GM23338 (cell line): ENCODE results near the gene RBMS2. TPM values are rescaled to one million over a fixed set of nuclear protein-coding genes. Genes with fewer than 3 reads are reported as not detected.

ENCODE experiments used
- ATAC-seq: fragments of 200-7000 bp; cut with Tn5 transposase; 3 replicates; pipeline ENCODE4 v1.9.1; 2020
- DNase-seq: peaks from one replicate; pipeline ENCODE4 v3.0.0-alpha.2; 2015; ENCODE audit warnings: low spot score
- H2AFZ ChIP-seq: fragments of 200-600 bp; sonication (generic); 2 replicates; pipeline ENCODE4 v1.8.0; 2016; ENCODE audit warnings: antibody characterized with exemption, mild to moderate bottlenecking, moderate library complexity
- H3F3A ChIP-seq: fragments of 200-600 bp; sonication (generic); replicated peaks from 2 replicates; pipeline ENCODE4 v1.8.0; 2017; ENCODE audit warnings: antibody characterized with exemption, mixed run types, low read depth
- H3K27ac ChIP-seq: fragments of 200-600 bp; sonication (generic); 2 replicates; pipeline ENCODE4 v1.6.1; 2016; ENCODE audit warnings: low read depth
- H3K27me3 ChIP-seq: fragments of 200-600 bp; sonication (generic); 2 replicates; pipeline ENCODE4 v1.8.0; 2016; ENCODE audit warnings: mild to moderate bottlenecking, mixed run types, moderate library complexity; ENCODE audit not compliant: insufficient read depth
- H3K36me3 ChIP-seq: fragments of 200-600 bp; sonication (generic); 2 replicates; pipeline ENCODE4 v1.8.0; 2016; ENCODE audit warnings: mild to moderate bottlenecking; ENCODE audit not compliant: insufficient read depth
- H3K4me1 ChIP-seq: fragments of 200-600 bp; sonication (generic); 2 replicates; pipeline ENCODE4 v1.8.0; 2016; ENCODE audit warnings: mild to moderate bottlenecking, moderate library complexity; ENCODE audit not compliant: insufficient read depth
- H3K4me2 ChIP-seq: fragments of 200-600 bp; sonication (generic); 2 replicates; pipeline ENCODE4 v1.7.1; 2017; ENCODE audit warnings: mixed run types
- H3K4me3 ChIP-seq: fragments of 200-600 bp; sonication (generic); 2 replicates; pipeline ENCODE4 v1.6.1; 2016; ENCODE audit warnings: mixed run types
- H3K79me2 ChIP-seq: fragments of 200-600 bp; sonication (generic); replicated peaks from 2 replicates; pipeline ENCODE4 v1.8.0; 2017; ENCODE audit warnings: mild to moderate bottlenecking; ENCODE audit not compliant: insufficient read depth
- H3K9me2 ChIP-seq: fragments of 200-600 bp; sonication (generic); 2 replicates; pipeline ENCODE4 v1.8.0; 2017; ENCODE audit not compliant: insufficient read depth
- H4K20me1 ChIP-seq: fragments of 200-600 bp; sonication (generic); replicated peaks from 2 replicates; pipeline ENCODE4 v1.8.0; 2017; ENCODE audit warnings: mild to moderate bottlenecking; ENCODE audit not compliant: insufficient read depth
- H3K27ac Mint-ChIP-seq: 2 replicates; pipeline ENCODE4 v1.8.0; 2020; ENCODE audit warnings: inconsistent platforms, mild to moderate bottlenecking, moderate library complexity, mixed read lengths
- H3K27me3 Mint-ChIP-seq: 3 replicates; pipeline ENCODE4 v1.8.0; 2022; ENCODE audit warnings: low read depth, mild to moderate bottlenecking, moderate library complexity, mixed read lengths, inconsistent platforms; ENCODE audit not compliant: insufficient read depth, poor library complexity
- H3K36me3 Mint-ChIP-seq: 3 replicates; pipeline ENCODE4 v1.8.0; 2021; ENCODE audit warnings: low read depth, mild to moderate bottlenecking, inconsistent platforms, moderate library complexity, mixed read lengths
- H3K4me1 Mint-ChIP-seq: 3 replicates; pipeline ENCODE4 v1.8.0; 2020; ENCODE audit warnings: mild to moderate bottlenecking, inconsistent platforms, mixed read lengths
- H3K4me3 Mint-ChIP-seq: 3 replicates; pipeline ENCODE4 v1.8.0; 2021; ENCODE audit warnings: moderate library complexity, mild to moderate bottlenecking, inconsistent platforms, mixed read lengths
- H3K9me3 Mint-ChIP-seq: 3 replicates; pipeline ENCODE4 v1.8.0; 2020; ENCODE audit warnings: moderate library complexity, mild to moderate bottlenecking, inconsistent platforms, mixed read lengths
- CREB1 ChIP-seq: fragments of 250-450 bp; sonication (Bioruptor Pico); IDR thresholded peaks from 2 replicates; pipeline ENCODE4 v1.5.0; 2020; ENCODE audit warnings: low read depth, mild to moderate bottlenecking, moderate library complexity
- CTCF ChIP-seq, 2 experiments: fragments of 200-600 bp in 1 of 2; sonication (generic) in 1 of 2; conservative IDR thresholded peaks; 2 replicates each; pipeline versions ENCODE4 v1.5.1 to v1.6.1; 2016 to 2017; ENCODE audit warnings: antibody characterized with exemption in 2 of 2, low read depth in 2 of 2, mild to moderate bottlenecking in 2 of 2, moderate library complexity in 1 of 2
- polyA plus RNA-seq: library from polyadenylated mRNA; unstranded; fragments of >200 nt; fragmentation: Nextera tagmentation; extraction: Ambion mirVana; gene quantifications from 2 replicates; pipeline ENCODE4 v1.2.1, GENCODE V29; 2016
- total RNA-seq: library from RNA; depleted of rRNA; stranded (reverse); fragments of >200 nt; shearing (Covaris generic); gene quantifications from 2 replicates; pipeline ENCODE4 v1.2.3, GENCODE V29; 2014
- TF ChIP-seq, protein P1 (sequence below): fragments of 250-450 bp; sonication (Bioruptor Pico); IDR thresholded peaks from 2 replicates; pipeline ENCODE4 v1.5.0; 2020; ENCODE audit warnings: mild to moderate bottlenecking, moderate library complexity

The RBMS2 gene
- total and polyA plus RNA-seq, 2 experiments from 2014 or later = 9.2 to 16.8 TPM

- ATAC-seq = peak; percentile 66
These were observed 68.7 kb downstream of the RBMS2 start for GRCh38 chr12:56590237-56590830.

More at GRCh38 chr12:56590237-56590830, 68.7 kb downstream of the RBMS2 start:
- Histone ChIP-seq H3K27ac (peak overlapping the region; percentile 30; the same call in 1 of the 2 replicates), H3K9me2 (no peaks in the 10 kb centered on the region), H3K27me3 (no peaks in the 10 kb centered on the region), H3K4me3 (no peak overlapping the region), H3F3A (0 out of 2 replicates have a peak, but pooled peaks cover 10% of the 10 kb centered on the region), H3K4me1 (peaks cover 37% of the 10 kb centered on the region), H3K36me3 (no peaks in the 10 kb centered on the region), H4K20me1 (0 out of 2 replicates have a peak, but pooled peaks cover 2% of the 10 kb centered on the region), H3K79me2 (no peaks in the 10 kb centered on the region), H3K4me2 (no peak overlapping the region), H2AFZ (no peak overlapping the region)
- H3K27me3 Mint-ChIP-seq = peaks cover 7% of the 10 kb centered on the region
- H3K4me1 Mint-ChIP-seq = peaks cover 49% of the 10 kb centered on the region
- no peak overlapping the region for H3K27ac Mint-ChIP-seq
- peak; percentile 60 to 76 for TF ChIP-seq CTCF (conservative IDR thresholded peaks at IDR 0.05; ENCODE audit: low read depth in 2 of 2)
- TF ChIP-seq CREB1 = no peak
- TF ChIP-seq, protein P1, sequence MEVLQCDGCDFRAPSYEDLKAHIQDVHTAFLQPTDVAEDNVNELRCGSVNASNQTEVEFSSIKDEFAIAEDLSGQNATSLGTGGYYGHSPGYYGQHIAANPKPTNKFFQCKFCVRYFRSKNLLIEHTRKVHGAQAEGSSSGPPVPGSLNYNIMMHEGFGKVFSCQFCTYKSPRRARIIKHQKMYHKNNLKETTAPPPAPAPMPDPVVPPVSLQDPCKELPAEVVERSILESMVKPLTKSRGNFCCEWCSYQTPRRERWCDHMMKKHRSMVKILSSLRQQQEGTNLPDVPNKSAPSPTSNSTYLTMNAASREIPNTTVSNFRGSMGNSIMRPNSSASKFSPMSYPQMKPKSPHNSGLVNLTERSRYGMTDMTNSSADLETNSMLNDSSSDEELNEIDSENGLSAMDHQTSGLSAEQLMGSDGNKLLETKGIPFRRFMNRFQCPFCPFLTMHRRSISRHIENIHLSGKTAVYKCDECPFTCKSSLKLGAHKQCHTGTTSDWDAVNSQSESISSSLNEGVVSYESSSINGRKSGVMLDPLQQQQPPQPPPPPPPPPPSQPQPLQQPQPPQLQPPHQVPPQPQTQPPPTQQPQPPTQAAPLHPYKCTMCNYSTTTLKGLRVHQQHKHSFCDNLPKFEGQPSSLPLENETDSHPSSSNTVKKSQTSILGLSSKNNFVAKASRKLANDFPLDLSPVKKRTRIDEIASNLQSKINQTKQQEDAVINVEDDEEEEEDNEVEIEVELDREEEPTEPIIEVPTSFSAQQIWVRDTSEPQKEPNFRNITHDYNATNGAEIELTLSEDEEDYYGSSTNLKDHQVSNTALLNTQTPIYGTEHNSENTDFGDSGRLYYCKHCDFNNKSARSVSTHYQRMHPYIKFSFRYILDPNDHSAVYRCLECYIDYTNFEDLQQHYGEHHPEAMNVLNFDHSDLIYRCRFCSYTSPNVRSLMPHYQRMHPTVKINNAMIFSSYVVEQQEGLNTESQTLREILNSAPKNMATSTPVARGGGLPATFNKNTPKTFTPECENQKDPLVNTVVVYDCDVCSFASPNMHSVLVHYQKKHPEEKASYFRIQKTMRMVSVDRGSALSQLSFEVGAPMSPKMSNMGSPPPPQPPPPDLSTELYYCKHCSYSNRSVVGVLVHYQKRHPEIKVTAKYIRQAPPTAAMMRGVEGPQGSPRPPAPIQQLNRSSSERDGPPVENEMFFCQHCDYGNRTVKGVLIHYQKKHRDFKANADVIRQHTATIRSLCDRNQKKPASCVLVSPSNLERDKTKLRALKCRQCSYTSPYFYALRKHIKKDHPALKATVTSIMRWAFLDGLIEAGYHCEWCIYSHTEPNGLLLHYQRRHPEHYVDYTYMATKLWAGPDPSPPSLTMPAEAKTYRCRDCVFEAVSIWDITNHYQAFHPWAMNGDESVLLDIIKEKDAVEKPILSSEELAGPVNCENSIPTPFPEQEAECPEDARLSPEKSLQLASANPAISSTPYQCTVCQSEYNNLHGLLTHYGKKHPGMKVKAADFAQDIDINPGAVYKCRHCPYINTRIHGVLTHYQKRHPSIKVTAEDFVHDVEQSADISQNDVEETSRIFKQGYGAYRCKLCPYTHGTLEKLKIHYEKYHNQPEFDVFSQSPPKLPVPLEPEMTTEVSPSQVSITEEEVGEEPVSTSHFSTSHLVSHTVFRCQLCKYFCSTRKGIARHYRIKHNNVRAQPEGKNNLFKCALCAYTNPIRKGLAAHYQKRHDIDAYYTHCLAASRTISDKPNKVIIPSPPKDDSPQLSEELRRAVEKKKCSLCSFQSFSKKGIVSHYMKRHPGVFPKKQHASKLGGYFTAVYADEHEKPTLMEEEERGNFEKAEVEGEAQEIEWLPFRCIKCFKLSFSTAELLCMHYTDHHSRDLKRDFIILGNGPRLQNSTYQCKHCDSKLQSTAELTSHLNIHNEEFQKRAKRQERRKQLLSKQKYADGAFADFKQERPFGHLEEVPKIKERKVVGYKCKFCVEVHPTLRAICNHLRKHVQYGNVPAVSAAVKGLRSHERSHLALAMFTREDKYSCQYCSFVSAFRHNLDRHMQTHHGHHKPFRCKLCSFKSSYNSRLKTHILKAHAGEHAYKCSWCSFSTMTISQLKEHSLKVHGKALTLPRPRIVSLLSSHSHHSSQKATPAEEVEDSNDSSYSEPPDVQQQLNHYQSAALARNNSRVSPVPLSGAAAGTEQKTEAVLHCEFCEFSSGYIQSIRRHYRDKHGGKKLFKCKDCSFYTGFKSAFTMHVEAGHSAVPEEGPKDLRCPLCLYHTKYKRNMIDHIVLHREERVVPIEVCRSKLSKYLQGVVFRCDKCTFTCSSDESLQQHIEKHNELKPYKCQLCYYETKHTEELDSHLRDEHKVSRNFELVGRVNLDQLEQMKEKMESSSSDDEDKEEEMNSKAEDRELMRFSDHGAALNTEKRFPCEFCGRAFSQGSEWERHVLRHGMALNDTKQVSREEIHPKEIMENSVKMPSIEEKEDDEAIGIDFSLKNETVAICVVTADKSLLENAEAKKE (CRISPR knock-in tag) = 0 out of 2 replicates have a peak, but pooled peaks have one; percentile 9
- peak; percentile 67 for DNase-seq
- H3K36me3 Mint-ChIP-seq = peaks cover 2% of the 10 kb centered on the region; the same call in 1 of the 3 replicates
- H3K4me3 Mint-ChIP-seq = no peak overlapping the region
- no peaks in the 10 kb centered on the region for H3K9me3 Mint-ChIP-seq
